Neural cell (in vitro differentiated cells): Measurements from ENCODE around the gene EEPD1.

ENCODE experiments used
- CTCF ChIP-seq: fragments of 450-650 bp; IDR thresholded peaks from 2 replicates; pipeline ENCODE4 v1.5.1; 2014; ENCODE audit warnings: antibody characterized with exemption, mild to moderate bottlenecking, moderate library complexity; ENCODE audit not compliant: poor library complexity, severe bottlenecking
- EP300 ChIP-seq: fragments of 450-650 bp; conservative IDR thresholded peaks from 2 replicates; pipeline ENCODE4 v1.6.1; 2014; ENCODE audit warnings: antibody characterized with exemption, mild to moderate bottlenecking, moderate library complexity; ENCODE audit not compliant: poor library complexity, severe bottlenecking
- EZH2 ChIP-seq: fragments of 200-600, 300-800 bp; shearing (Covaris generic), sonication (generic); IDR thresholded peaks from 2 replicates; pipeline ENCODE4 v1.6.1; 2014; ENCODE audit warnings: antibody characterized with exemption, low read length, borderline replicate concordance, mild to moderate bottlenecking; ENCODE audit not compliant: insufficient read depth, poor library complexity, severe bottlenecking
- MXI1 ChIP-seq: fragments of 450-650 bp; conservative IDR thresholded peaks from 2 replicates; pipeline ENCODE4 v1.6.1; 2014; ENCODE audit warnings: antibody characterized with exemption, mild to moderate bottlenecking; ENCODE audit not compliant: poor library complexity, severe bottlenecking
- POLR2AphosphoS5 ChIP-seq: IDR thresholded peaks from 2 replicates; pipeline ENCODE4 v1.6.1; 2012
- RAD21 ChIP-seq: fragments of 450-650 bp; conservative IDR thresholded peaks from 2 replicates; pipeline ENCODE4 v1.6.1; 2014; ENCODE audit warnings: antibody characterized with exemption, mild to moderate bottlenecking, moderate library complexity
- SMC3 ChIP-seq: fragments of 450-650 bp; conservative IDR thresholded peaks from 2 replicates; pipeline ENCODE4 v1.6.1; 2014; ENCODE audit warnings: antibody characterized with exemption, mild to moderate bottlenecking, moderate library complexity; ENCODE audit not compliant: poor library complexity
- TAF1 ChIP-seq: IDR thresholded peaks from 2 replicates; pipeline ENCODE4 v1.6.1; 2012; ENCODE audit warnings: low read depth

GRCh38 chr7:36138209-36138608 is 14.8 kb upstream of the EEPD1 start:
- TF ChIP-seq MXI1 (no peak), RAD21 (no peak), CTCF (no peak), POLR2AphosphoS5 (no peak), EZH2 (no peak), TAF1 (no peak), EP300 (no peak), SMC3 (no peak)
